B cell (primary cell): ENCODE data around the gene CACNA1A. TPM values are rescaled to one million over a fixed set of nuclear protein-coding genes. Genes with fewer than 3 reads are reported as not detected.

ENCODE experiments used
- ATAC-seq: fragments of 200-7000 bp; cut with Tn5 transposase; one replicate; pipeline ENCODE4 v1.10.0; 2021; ENCODE audit warnings: low read depth, mild to moderate bottlenecking, moderate number of reproducible peaks, moderate library complexity
- CTCF ChIA-PET: fragments of 350-600 bp; sonication (Branson Sonifier 250); formaldehyde crosslinking; loops from one replicate; lab custom pipeline; 2021; ENCODE audit warnings: antibody characterized with exemption, inconsistent platforms; lab: Charles Lee
- POLR2A ChIA-PET: fragments of 350-600 bp; sonication (Branson Sonifier 250); formaldehyde crosslinking; loops from one replicate; lab custom pipeline; 2021; ENCODE audit warnings: antibody characterized with exemption; lab: Charles Lee
- DNase-seq: peaks from one replicate; pipeline ENCODE4 v3.0.0; 2013
- H2AFZ ChIP-seq: 2 replicates; pipeline ENCODE4 v1.6.1; 2012; ENCODE audit warnings: mild to moderate bottlenecking, low read depth, low read length; ENCODE audit not compliant: insufficient read depth, poor library complexity, severe bottlenecking
- H3K27ac ChIP-seq, 2 donors: 1 replicate in 1 of 2; 2 replicates in 1 of 2; pipeline ENCODE4 v1.5.1; 2012 to 2013; ENCODE audit warnings: low read length in 2 of 2, mild to moderate bottlenecking in 2 of 2, moderate library complexity in 1 of 2
- H3K27me3 ChIP-seq, 4 experiments: fragments of 200-600 bp in 1 of 4; sonication (generic) in 1 of 4; replicated peaks in 1 of 4; 1 replicate in 2 of 4; 2 replicates in 2 of 4; pipeline versions ENCODE4 v1.6.1 to v1.7.0; 2013 to 2016; ENCODE audit warnings: low read length in 3 of 4, mild to moderate bottlenecking in 2 of 4, mixed read lengths in 1 of 4, moderate library complexity in 1 of 4; ENCODE audit not compliant: insufficient read depth in 4 of 4, control insufficient read depth in 3 of 4; ENCODE audit errors: control extremely low read depth in 1 of 4
- H3K36me3 ChIP-seq, 2 experiments: replicated peaks in 1 of 2; 1 replicate in 1 of 2; 2 replicates in 1 of 2; pipeline versions ENCODE4 v1.6.1 to v1.7.1; 2013; ENCODE audit warnings: low read length in 1 of 2; ENCODE audit not compliant: insufficient read depth in 2 of 2, control insufficient read depth in 1 of 2; ENCODE audit errors: control extremely low read depth in 1 of 2, extremely low read depth in 1 of 2
- H3K4me1 ChIP-seq, 2 donors: fragments of 200-600 bp in 1 of 2; sonication (generic) in 1 of 2; 1 replicate in 1 of 2; 2 replicates in 1 of 2; pipeline versions ENCODE4 v1.5.1 to v1.6.1; 2013 to 2017; ENCODE audit warnings: low read length in 2 of 2; ENCODE audit not compliant: control insufficient read depth in 2 of 2, insufficient read depth in 2 of 2
- H3K4me2 ChIP-seq: replicated peaks from 2 replicates; pipeline ENCODE3; 2012; ENCODE audit warnings: mild to moderate bottlenecking, low read depth, low read length; ENCODE audit not compliant: poor library complexity, severe bottlenecking
- H3K4me3 ChIP-seq, 5 experiments: fragments of 200-600 bp in 1 of 5; sonication (generic) in 1 of 5; 1 replicate in 3 of 5; 2 replicates in 2 of 5; pipeline versions ENCODE4 v1.5.1 to v1.7.0; 2011 to 2016; ENCODE audit warnings: low read length in 4 of 5, mild to moderate bottlenecking in 4 of 5, low read depth in 2 of 5, control low read depth in 1 of 5, moderate library complexity in 1 of 5; ENCODE audit not compliant: insufficient read depth in 1 of 5; ENCODE audit errors: control extremely low read depth in 1 of 5, extremely low read depth in 1 of 5
- H3K79me2 ChIP-seq: fragments of 200-600 bp; sonication (generic); one replicate; pipeline ENCODE4 v1.6.0; 2016; ENCODE audit warnings: low read length; ENCODE audit not compliant: control insufficient read depth, insufficient read depth
- H3K9ac ChIP-seq: fragments of 200-600 bp; sonication (generic); 2 replicates; pipeline ENCODE4 v1.6.1; 2017; ENCODE audit warnings: mild to moderate bottlenecking, low read length, moderate library complexity
- H3K9me3 ChIP-seq, 3 donors: one replicate each; pipeline versions ENCODE4 v1.6.1 to v1.7.1; 2013; ENCODE audit warnings: low read length in 2 of 3; ENCODE audit not compliant: control insufficient read depth in 2 of 3, insufficient read depth in 1 of 3; ENCODE audit errors: control extremely low read depth in 1 of 3
- H4K20me1 ChIP-seq: 2 replicates; pipeline ENCODE4 v1.6.0; 2012; ENCODE audit warnings: mild to moderate bottlenecking, low read length; ENCODE audit not compliant: insufficient read depth, control insufficient read depth, poor library complexity, severe bottlenecking
- H3K27ac Mint-ChIP-seq: one replicate; pipeline ENCODE4 v1.8.0; 2021; ENCODE audit warnings: mixed read lengths
- H3K27me3 Mint-ChIP-seq: one replicate; pipeline ENCODE4 v1.8.0; 2021; ENCODE audit warnings: mixed read lengths
- H3K4me1 Mint-ChIP-seq: one replicate; pipeline ENCODE4 v1.8.0; 2021; ENCODE audit warnings: mixed read lengths
- H3K4me3 Mint-ChIP-seq: one replicate; pipeline ENCODE4 v1.8.0; 2021; ENCODE audit warnings: mixed read lengths
- H3K9me3 Mint-ChIP-seq: one replicate; pipeline ENCODE4 v1.8.0; 2022; ENCODE audit warnings: mixed read lengths; ENCODE audit not compliant: insufficient read depth
- EZH2 ChIP-seq: IDR thresholded peaks from 2 replicates; pipeline ENCODE4 v1.6.1; 2012; ENCODE audit warnings: borderline replicate concordance, low read depth, mild to moderate bottlenecking, moderate library complexity, low read length; ENCODE audit not compliant: insufficient read depth, poor library complexity, severe bottlenecking
- WGBS: methylation state at CpG from one replicate; pipeline ENCODE4 v1.1.5; 2013; ENCODE audit warnings: missing lambda C conversion rate; ENCODE audit not compliant: insufficient coverage; 5-methylcytosine and 5-hydroxymethylcytosine counted together
- intact Hi-C: fragments of 100-400 bp; cut with micrococcal nuclease; formaldehyde crosslinking; loops from one replicate; pipeline ENCODE4 v1.10.0; 2022
- polyA plus RNA-seq: library from polyadenylated mRNA; depleted of rRNA; stranded (reverse); fragments of >200 nt; gene quantifications from 2 replicates; pipeline ENCODE4 v1.2.3, GENCODE V29; 2012
- total RNA-seq, 2 donors: library from RNA; stranded (reverse); fragments of 120-200 nt in 1 of 2; gene quantifications; 1 replicate in 1 of 2; 2 replicates in 1 of 2; pipeline versions ENCODE4 v1.2.3 to v1.2.4, GENCODE V29; 2013 to 2022
- TF ChIP-seq, protein P1 (sequence below): fragments of 200-600 bp; IDR thresholded peaks from one replicate; pipeline ENCODE4 v1.8.0; 2022; ENCODE audit warnings: antibody characterized with exemption, mild to moderate bottlenecking

Gene CACNA1A
- total and polyA plus RNA-seq, 2 donors (not counting 1 experiment from before 2014, with no cell fraction given): 1.2 to 1.3 TPM

DNA sequence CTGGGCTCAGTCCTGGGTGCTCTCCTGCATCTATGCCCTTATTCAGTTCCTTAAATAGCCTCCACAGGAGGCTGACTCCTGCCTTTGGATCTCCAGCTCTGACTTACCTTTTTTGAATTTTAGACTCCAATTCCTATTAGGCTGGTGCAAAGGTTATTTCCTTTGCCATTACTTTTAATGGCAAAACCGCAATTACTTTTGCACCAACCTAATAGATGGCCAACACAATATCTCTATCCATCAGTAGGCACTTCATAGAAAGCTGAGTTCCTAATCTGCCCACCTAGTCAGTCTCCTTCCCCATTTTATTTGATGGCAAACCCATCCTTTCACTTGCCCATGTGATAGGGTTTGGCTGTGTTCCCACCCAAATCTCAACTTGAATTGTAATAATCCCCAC is 95.3 kb downstream of the CACNA1A start:
- Histone ChIP-seq H3K4me2 (no peak overlapping the region), H3K36me3 (no peaks in the 10 kb centered on the region), H3K4me3 (no peak overlapping the region), H3K9me3 (peaks cover 0 to 13% (median 2%) of the 10 kb centered on the region in 3 donors), H4K20me1 (no peaks in the 10 kb centered on the region), H2AFZ (no peak overlapping the region), H3K4me1 (no peaks in the 10 kb centered on the region), H3K27me3 (peaks cover 0 to 7% (median 0%) of the 10 kb centered on the region in 4 experiments), H3K27ac (no peak overlapping the region), H3K79me2 (no peaks in the 10 kb centered on the region), H3K9ac (no peak overlapping the region)
- Mint-ChIP-seq H3K27ac (no peak overlapping the region), H3K4me3 (no peak overlapping the region), H3K9me3 (peaks cover 3% of the 10 kb centered on the region), H3K4me1 (no peaks in the 10 kb centered on the region), H3K27me3 (peaks cover 23% of the 10 kb centered on the region)
- intact Hi-C loops: no loop called here
- no peak for ATAC-seq
- DNase-seq: no peak
- ChIA-PET POLR2A (no interaction called here), CTCF (no interaction called here)
- TF ChIP-seq, protein P1, sequence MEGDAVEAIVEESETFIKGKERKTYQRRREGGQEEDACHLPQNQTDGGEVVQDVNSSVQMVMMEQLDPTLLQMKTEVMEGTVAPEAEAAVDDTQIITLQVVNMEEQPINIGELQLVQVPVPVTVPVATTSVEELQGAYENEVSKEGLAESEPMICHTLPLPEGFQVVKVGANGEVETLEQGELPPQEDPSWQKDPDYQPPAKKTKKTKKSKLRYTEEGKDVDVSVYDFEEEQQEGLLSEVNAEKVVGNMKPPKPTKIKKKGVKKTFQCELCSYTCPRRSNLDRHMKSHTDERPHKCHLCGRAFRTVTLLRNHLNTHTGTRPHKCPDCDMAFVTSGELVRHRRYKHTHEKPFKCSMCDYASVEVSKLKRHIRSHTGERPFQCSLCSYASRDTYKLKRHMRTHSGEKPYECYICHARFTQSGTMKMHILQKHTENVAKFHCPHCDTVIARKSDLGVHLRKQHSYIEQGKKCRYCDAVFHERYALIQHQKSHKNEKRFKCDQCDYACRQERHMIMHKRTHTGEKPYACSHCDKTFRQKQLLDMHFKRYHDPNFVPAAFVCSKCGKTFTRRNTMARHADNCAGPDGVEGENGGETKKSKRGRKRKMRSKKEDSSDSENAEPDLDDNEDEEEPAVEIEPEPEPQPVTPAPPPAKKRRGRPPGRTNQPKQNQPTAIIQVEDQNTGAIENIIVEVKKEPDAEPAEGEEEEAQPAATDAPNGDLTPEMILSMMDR: no peak
- TF ChIP-seq EZH2: no peak
- 83% methylated on average over 1 of the region's 1 CpG for WGBS

GRCh38 chr19:13408889-13409518 is 97.3 kb downstream of the CACNA1A start:
- CTCF ChIA-PET: no interaction called here

More at GRCh38 chr19:13408889-13409518, 97.3 kb downstream of the CACNA1A start:
- ATAC-seq (no peak), DNase-seq (no peak)
- no peaks in the 10 kb centered on the region for H3K4me1 ChIP-seq
- POLR2A ChIA-PET: no interaction called here
- no peak overlapping the region for H2AFZ ChIP-seq
- Mint-ChIP-seq H3K4me3 (no peak overlapping the region), H3K27me3 (peaks cover 15% of the 10 kb centered on the region), H3K9me3 (peaks cover 3% of the 10 kb centered on the region), H3K27ac (no peak overlapping the region), H3K4me1 (no peaks in the 10 kb centered on the region)
- intact Hi-C loops: no loop called here
- H3K4me2 ChIP-seq: no peak overlapping the region
- H4K20me1 ChIP-seq: no peaks in the 10 kb centered on the region
- no peak for TF ChIP-seq EZH2
- TF ChIP-seq, protein P1: no peak
- no peak overlapping the region for H3K4me3 ChIP-seq
- H3K36me3 ChIP-seq: no peaks in the 10 kb centered on the region
- H3K9me3 ChIP-seq: peaks cover 0 to 13% (median 2%) of the 10 kb centered on the region in 3 donors
- H3K79me2 ChIP-seq: no peaks in the 10 kb centered on the region
- no peak overlapping the region for H3K9ac ChIP-seq
- WGBS: 88% methylated on average over 14 of the region's 16 CpGs
- H3K27ac ChIP-seq: no peak overlapping the region
- no peaks in the 10 kb centered on the region for H3K27me3 ChIP-seq
